SK-N-SH (cell line): ENCODE data around the gene CASZ1.

ENCODE experiments used
- POLR2AphosphoS5 ChIP-seq: IDR thresholded peaks from 2 replicates; pipeline ENCODE4 v1.6.1; 2012; ENCODE audit warnings: low read depth, low read length
- TF ChIP-seq, protein P1 (sequence below): fragments of 150-350 bp; IDR thresholded peaks from 2 replicates; pipeline ENCODE4 v1.6.1; 2016; ENCODE audit warnings: mild to moderate bottlenecking, low read depth, low read length
- TF ChIP-seq, protein P2 (sequence below): fragments of 200-600 bp; sonication (generic); IDR thresholded peaks from 2 replicates; pipeline ENCODE4 v1.6.1; 2017; ENCODE audit warnings: antibody characterized with exemption, mild to moderate bottlenecking, moderate library complexity

DNA sequence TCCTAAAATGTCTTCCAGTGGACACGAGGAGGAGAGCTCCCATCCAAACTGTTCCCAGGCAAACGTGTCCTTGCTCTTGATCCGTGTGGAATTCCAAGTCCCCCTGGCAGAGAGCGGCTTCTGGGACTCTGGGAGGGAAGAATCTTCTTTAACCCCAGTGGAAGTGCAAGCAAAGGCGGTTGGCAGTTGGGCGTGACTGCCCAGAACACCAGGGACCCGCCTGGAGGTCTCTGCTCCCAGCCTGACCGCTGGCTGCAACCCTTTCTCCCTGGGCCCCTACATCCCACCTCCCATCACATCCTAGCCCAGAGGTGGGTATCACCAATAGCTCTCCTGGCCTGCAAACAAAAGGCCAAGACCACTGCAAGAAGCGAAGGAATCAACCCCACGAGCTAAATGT lies 17.8 kb downstream of the CASZ1 start:
- TF ChIP-seq, protein P1, sequence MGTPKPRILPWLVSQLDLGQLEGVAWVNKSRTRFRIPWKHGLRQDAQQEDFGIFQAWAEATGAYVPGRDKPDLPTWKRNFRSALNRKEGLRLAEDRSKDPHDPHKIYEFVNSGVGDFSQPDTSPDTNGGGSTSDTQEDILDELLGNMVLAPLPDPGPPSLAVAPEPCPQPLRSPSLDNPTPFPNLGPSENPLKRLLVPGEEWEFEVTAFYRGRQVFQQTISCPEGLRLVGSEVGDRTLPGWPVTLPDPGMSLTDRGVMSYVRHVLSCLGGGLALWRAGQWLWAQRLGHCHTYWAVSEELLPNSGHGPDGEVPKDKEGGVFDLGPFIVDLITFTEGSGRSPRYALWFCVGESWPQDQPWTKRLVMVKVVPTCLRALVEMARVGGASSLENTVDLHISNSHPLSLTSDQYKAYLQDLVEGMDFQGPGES, result no peak
- no peak for TF ChIP-seq POLR2AphosphoS5
- TF ChIP-seq, protein P2, sequence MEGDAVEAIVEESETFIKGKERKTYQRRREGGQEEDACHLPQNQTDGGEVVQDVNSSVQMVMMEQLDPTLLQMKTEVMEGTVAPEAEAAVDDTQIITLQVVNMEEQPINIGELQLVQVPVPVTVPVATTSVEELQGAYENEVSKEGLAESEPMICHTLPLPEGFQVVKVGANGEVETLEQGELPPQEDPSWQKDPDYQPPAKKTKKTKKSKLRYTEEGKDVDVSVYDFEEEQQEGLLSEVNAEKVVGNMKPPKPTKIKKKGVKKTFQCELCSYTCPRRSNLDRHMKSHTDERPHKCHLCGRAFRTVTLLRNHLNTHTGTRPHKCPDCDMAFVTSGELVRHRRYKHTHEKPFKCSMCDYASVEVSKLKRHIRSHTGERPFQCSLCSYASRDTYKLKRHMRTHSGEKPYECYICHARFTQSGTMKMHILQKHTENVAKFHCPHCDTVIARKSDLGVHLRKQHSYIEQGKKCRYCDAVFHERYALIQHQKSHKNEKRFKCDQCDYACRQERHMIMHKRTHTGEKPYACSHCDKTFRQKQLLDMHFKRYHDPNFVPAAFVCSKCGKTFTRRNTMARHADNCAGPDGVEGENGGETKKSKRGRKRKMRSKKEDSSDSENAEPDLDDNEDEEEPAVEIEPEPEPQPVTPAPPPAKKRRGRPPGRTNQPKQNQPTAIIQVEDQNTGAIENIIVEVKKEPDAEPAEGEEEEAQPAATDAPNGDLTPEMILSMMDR, result no peak
